GM19328 (cell line): Measurements from ENCODE around the gene MRPS5.

ENCODE experiments used
- ATAC-seq: cut with Tn5 transposase; IDR thresholded peaks from one replicate; pipeline ENCODE4 v1.9.1; 2021; ENCODE audit warnings: mild to moderate bottlenecking, moderate library complexity; ENCODE audit not compliant: unreplicated experiment

MRPS5 gene

GRCh38 chr2:95061601-95062183 lies 59.9 kb downstream of the MRPS5 start:
- ATAC-seq = no peak

GRCh38 chr2:95061119-95061512 lies 60.5 kb downstream of the MRPS5 start:
- no peak for ATAC-seq

GRCh38 chr2:95060446-95061118 lies 61.0 kb downstream of the MRPS5 start:
- ATAC-seq = no peak

GRCh38 chr2:95059656-95060370 lies 61.8 kb downstream of the MRPS5 start:
- no peak for ATAC-seq

GRCh38 chr2:95058989-95059641 lies 62.5 kb downstream of the MRPS5 start:
- no peak for ATAC-seq

GRCh38 chr2:95058466-95058988 lies 63.1 kb downstream of the MRPS5 start:
- no peak for ATAC-seq

- no peak for ATAC-seq
Measured at GRCh38 chr2:95057535-95058370, 63.9 kb downstream of the MRPS5 start.

GRCh38 chr2:95056461-95057459 lies 64.8 kb downstream of the MRPS5 start:
- no peak for ATAC-seq

- no peak for ATAC-seq
Measured at GRCh38 chr2:95056044-95056443, 65.6 kb downstream of the MRPS5 start.

GRCh38 chr2:95055262-95055661 lies 66.3 kb downstream of the MRPS5 start:
- no peak for ATAC-seq

GRCh38 chr2:95054016-95054415 lies 67.6 kb downstream of the MRPS5 start:
- no peak for ATAC-seq

GRCh38 chr2:95053543-95053942 lies 68.1 kb downstream of the MRPS5 start:
- no peak for ATAC-seq

- ATAC-seq = no peak
Measured at GRCh38 chr2:95052804-95053479, 68.7 kb downstream of the MRPS5 start.

- ATAC-seq = no peak
Measured at GRCh38 chr2:95052307-95052706, 69.3 kb downstream of the MRPS5 start.

- ATAC-seq = no peak
Measured at GRCh38 chr2:95051626-95052025, 70.0 kb downstream of the MRPS5 start.

- ATAC-seq = no peak
Measured at GRCh38 chr2:95050385-95051300, 71.0 kb downstream of the MRPS5 start.

- ATAC-seq = no peak
Measured at GRCh38 chr2:95049961-95050360, 71.6 kb downstream of the MRPS5 start.

- no peak for ATAC-seq
Measured at GRCh38 chr2:95049683-95049955, 72.0 kb downstream of the MRPS5 start.
